Measurements from ENCODE around the gene EDN2.

The EDN2 gene

DNA sequence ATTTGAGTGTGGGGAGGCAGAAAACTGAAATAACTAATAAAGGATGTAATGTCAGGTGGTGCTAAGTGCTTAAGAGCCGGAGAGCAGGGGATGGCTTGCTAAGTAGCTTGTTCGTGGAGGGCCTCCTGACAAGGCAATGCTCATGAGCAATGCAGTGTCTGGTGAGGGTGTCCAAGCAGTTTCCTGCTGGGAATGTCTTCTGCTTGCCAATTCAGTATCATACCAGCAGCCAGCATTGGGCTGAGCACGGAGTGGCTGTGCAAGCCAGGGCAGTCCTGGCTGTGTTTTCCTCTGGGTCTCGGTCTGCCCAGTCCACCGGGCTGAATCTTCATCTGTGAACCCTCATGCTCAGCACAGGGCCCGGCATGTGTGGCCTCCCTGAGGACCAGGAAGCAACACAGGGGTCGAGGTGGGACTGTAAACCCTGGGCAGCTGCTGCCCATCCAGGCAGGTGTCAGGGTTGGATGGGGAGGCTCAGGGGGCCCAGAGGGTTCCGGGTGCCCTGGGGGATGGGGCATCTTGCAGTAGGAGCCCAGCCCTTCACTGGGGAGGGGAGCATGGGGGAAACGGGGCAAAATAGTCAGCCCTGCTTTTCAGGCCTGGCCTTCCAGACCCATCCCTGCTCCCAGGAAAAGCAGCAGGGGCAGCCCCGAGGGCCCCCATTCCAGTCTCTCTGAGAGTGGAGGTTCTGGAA lies 27.5 kb downstream of the EDN2 start:
- Mint-ChIP-seq H3K4me1 (no peaks in the 10 kb centered on the region), H3K36me3 (ENCODE audit: insufficient read depth) (no peaks in the 10 kb centered on the region), H3K27ac (ENCODE audit: low read depth) (no peak overlapping the region), H3K27me3 (no peaks in the 10 kb centered on the region), H3K4me3 (no peak overlapping the region), H3K9me3 (no peaks in the 10 kb centered on the region)
- ATAC-seq (replicated peaks; ENCODE audit: extremely low read depth, poor library complexity, severe bottlenecking) (no peak), DNase-seq (ENCODE audit: low spot score in 2 of 2) (no peak)

DNA sequence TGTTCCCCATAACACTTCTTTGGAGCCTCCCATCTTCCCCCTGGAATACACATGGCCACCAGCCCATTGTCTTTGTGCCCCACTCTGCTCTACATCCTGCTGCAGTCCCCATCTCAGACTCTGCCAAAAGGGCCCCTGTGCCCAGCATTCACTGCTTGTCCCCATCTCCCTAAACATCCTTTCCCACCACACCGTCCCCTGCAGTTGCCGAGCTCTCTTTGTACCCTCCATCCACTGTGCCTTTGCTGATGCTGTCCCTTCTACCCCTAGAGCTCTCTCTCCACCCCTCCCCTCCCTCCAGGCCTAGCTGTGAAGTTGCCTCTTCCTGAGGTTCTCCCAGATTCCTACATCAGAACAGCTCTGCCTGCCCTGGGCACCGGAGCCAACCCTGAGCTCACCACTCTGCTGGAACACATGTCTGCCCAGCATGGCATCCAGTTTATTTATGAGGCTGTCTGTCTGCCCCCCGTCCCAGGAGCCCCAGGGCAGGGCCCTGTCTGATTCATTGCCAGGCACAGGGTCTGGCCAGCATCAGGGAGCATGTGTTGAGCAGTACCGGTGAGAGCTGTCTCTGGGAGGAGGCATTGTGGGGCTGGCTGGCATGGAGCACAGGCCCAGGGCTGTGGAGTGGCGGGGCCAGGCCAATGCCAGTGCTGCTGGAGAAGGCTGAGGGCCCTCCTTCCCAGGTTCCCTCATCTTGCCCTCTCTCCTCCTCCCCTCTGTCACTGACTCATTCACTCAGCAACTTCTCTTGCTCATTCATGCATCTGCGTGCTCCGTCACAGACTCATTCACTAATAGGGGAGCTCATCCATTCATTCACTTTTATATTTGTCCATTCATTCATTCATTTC lies 28.8 kb downstream of the EDN2 start:
- Mint-ChIP-seq H3K36me3 (ENCODE audit: insufficient read depth) (no peaks in the 10 kb centered on the region), H3K27me3 (no peaks in the 10 kb centered on the region), H3K9me3 (no peaks in the 10 kb centered on the region), H3K4me1 (no peaks in the 10 kb centered on the region), H3K4me3 (no peak overlapping the region), H3K27ac (ENCODE audit: low read depth) (no peak overlapping the region)
- ATAC-seq (replicated peaks; ENCODE audit: extremely low read depth, poor library complexity, severe bottlenecking) (no peak), DNase-seq (ENCODE audit: low spot score in 2 of 2) (no peak)

DNA sequence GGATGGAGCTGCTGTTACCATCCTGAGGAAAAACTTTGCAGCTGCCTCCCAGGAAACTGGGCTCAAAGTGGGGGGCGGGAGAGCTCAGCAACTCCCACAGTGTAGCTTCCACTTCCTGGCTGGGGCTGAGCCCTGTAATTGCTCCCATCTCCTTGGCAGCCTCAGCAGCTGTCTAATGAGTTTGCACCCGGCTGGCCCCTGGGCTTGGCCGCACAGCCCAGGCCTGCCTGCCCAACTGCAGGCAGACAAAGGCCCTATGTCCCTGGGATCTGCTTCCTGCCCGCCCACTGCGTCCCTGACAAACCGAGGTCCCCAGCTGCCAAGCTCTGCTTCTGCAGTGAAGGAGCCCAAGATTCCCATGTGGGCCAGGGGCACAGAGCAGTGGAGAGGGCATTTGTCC lies 30.1 kb downstream of the EDN2 start:
- H3K27ac Mint-ChIP-seq (ENCODE audit: low read depth): no peak overlapping the region
- DNase-seq (ENCODE audit: low spot score in 2 of 2): no peak
- no peaks in the 10 kb centered on the region for H3K4me1 Mint-ChIP-seq

DNA sequence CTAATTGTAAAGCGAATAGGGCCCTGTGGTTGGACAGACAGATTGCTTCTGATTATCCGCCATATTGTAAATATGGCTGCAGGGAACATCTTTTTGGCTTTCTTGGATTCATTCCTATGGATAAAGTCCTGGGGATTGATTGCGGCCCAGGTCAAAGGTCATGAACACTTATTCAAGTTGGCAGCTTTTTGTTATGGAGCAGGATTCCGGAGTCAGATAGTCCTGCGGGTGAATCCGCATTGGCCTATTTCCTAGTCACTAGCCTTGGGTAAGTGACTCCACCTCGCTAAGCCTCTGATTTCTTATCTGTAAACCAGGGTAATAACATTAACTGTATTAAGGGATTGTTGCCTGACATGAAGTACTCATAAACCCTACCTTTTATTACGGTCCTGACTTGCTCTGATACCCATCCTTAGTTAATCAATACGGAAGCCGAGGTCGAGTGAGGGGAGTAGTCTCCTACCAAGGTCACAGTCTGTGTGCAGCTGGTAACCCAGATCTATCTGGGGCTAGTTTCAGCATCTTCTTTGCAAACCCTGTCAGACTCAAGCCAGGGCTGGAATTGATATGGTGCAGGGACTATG lies 31.7 kb downstream of the EDN2 start:
- Mint-ChIP-seq H3K4me3 (no peak overlapping the region), H3K27me3 (peaks cover 13% of the 10 kb centered on the region), H3K36me3 (ENCODE audit: insufficient read depth) (no peaks in the 10 kb centered on the region), H3K4me1 (no peaks in the 10 kb centered on the region), H3K27ac (ENCODE audit: low read depth) (no peak overlapping the region), H3K9me3 (no peaks in the 10 kb centered on the region)
- DNase-seq (ENCODE audit: low spot score in 2 of 2) (no peak), ATAC-seq (replicated peaks; ENCODE audit: extremely low read depth, poor library complexity, severe bottlenecking) (no peak)

More for the DNA sequence above, 30.1 kb downstream of the EDN2 start:
- ATAC-seq (replicated peaks; ENCODE audit: extremely low read depth, poor library complexity, severe bottlenecking): no peak
- Mint-ChIP-seq H3K9me3 (no peaks in the 10 kb centered on the region), H3K27me3 (no peaks in the 10 kb centered on the region), H3K4me3 (no peak overlapping the region), H3K36me3 (ENCODE audit: insufficient read depth) (no peaks in the 10 kb centered on the region)

DNA sequence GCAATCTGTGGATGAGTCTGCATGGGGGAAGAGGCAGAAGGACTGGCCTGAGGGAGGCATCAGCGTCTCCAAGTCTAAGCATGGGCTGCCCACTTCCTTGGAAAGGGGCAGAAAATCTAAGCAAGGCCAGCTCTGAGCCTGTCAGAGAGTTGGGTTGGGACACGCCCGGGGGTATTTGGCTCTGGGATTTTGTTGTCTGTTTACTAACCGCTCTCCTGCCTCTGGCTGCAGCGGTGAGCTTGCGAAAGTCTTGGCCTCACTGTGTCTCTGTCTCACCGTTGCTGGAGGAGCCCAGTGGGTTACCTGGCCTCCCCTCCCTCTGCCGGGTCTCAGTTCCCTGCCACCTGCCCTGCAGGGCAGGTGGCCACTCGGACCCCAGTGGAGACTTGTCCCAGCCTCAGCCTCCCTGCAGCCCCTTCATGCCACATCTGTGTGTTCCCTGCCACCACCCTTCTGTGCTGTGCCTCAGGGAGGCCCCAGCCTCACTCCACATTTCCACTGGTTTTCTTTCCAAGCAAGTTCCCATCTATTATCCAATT lies 33.7 kb downstream of the EDN2 start:
- ATAC-seq (replicated peaks; ENCODE audit: extremely low read depth, poor library complexity, severe bottlenecking): no peak
- peaks cover 22% of the 10 kb centered on the region for H3K27me3 Mint-ChIP-seq
- H3K27ac Mint-ChIP-seq (ENCODE audit: low read depth): no peak overlapping the region
- no peaks in the 10 kb centered on the region for H3K4me1 Mint-ChIP-seq
- no peaks in the 10 kb centered on the region for H3K9me3 Mint-ChIP-seq
- DNase-seq (ENCODE audit: low spot score in 2 of 2): no peak
- H3K4me3 Mint-ChIP-seq: no peak overlapping the region
- H3K36me3 Mint-ChIP-seq (ENCODE audit: insufficient read depth): no peaks in the 10 kb centered on the region

DNA sequence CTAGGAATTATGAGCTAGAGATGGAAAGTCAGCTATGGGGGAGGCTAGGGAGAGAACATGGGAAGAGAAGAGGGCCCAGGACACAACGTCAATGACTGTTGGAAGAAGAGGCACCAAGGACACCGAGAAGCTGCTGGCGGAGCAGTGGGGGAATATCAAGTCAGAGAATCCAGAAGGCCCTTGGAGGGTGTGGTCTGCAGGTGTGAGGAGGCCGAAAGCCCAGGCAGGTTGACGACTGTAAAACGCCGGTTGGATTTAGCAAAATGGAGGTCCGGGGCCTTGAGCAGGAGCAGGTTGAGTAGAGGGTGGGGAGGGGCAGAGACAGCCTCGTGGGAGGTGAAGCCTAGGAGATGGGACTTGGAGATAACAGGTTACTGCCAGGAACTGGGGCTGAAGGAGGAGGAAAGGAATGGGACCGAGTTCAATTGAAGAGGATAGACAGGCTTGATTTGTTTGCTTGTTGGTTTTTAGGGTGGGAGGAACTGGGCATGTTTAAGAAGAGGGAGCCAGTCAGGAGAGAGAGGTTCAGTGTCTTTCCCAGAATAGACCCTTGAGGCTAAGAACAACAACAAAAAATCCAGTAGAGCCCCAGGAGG lies 35.1 kb downstream of the EDN2 start:
- ATAC-seq (replicated peaks; ENCODE audit: extremely low read depth, poor library complexity, severe bottlenecking) (no peak), DNase-seq (ENCODE audit: low spot score in 2 of 2) (no peak)
- no peak overlapping the region for H3K4me3 Mint-ChIP-seq
- no peaks in the 10 kb centered on the region for H3K9me3 Mint-ChIP-seq
- no peaks in the 10 kb centered on the region for H3K36me3 Mint-ChIP-seq (ENCODE audit: insufficient read depth)
- peaks cover 22% of the 10 kb centered on the region for H3K27me3 Mint-ChIP-seq
- no peak overlapping the region for H3K27ac Mint-ChIP-seq (ENCODE audit: low read depth)
- H3K4me1 Mint-ChIP-seq: no peaks in the 10 kb centered on the region

DNA sequence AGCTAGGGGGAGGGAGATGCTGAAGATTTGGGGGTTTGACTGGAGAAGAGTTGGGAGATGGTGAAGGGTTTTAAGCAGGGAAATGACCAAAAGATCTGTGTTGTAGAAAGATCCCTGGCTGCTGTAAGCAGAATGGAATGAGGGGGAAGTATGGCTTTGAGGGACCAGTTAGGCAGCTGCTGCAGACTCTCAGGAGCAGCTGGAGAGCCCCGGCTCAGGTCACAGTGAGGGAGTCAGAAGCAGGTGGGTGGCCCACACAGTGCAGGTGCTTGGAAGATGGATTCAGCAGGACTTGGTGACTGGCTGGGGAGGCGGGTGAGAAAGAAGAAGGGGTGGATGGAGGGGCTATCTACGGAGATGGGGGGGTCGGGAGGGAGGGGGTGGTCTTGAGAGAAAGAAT lies 35.7 kb downstream of the EDN2 start:
- ATAC-seq (replicated peaks; ENCODE audit: extremely low read depth, poor library complexity, severe bottlenecking) (no peak), DNase-seq (ENCODE audit: low spot score in 2 of 2) (no peak)
- Mint-ChIP-seq H3K4me3 (no peak overlapping the region), H3K4me1 (no peaks in the 10 kb centered on the region), H3K27ac (ENCODE audit: low read depth) (no peak overlapping the region), H3K27me3 (peaks cover 22% of the 10 kb centered on the region), H3K9me3 (no peaks in the 10 kb centered on the region), H3K36me3 (ENCODE audit: insufficient read depth) (no peaks in the 10 kb centered on the region)

DNA sequence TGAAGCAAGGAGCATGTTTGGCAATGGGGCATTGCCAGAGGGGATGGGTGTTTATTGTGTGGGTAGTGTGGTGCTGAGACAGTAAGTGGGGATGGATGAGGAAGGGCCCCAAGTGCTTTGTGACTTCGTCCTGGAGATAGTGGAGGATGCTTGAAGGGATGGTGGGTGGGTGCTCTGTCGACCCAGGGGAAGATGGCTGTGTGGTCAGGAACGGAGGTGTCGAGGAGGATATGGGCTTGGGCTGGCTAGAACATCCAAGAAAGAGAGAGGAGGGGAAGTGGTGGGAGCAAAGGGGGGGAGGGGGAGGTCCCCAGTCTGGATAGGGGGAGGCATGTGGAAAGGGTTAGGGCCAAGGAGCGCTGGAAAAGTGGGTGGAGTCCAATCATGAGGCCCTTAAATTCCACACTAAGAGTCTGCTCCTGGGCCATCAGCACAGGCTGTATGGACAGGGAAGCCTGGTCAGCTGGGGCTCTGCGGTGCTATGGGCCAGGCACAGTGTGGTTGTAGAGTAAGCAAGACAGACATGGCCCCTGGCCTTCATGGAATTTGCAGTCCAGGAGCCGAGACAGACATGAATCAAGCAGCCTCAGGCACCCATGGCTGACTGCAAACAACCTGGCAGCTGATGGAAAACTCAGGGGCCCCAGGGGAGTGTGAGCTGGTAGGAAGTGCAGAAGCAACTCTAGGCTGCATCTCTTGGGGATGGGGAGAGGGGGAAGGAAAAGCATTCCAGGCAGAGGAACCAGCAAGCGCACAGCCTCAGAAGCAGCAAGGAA lies 36.3 kb downstream of the EDN2 start:
- no peaks in the 10 kb centered on the region for H3K4me1 Mint-ChIP-seq
- H3K4me3 Mint-ChIP-seq: no peak overlapping the region
- ATAC-seq (replicated peaks; ENCODE audit: extremely low read depth, poor library complexity, severe bottlenecking) (no peak), DNase-seq (ENCODE audit: low spot score in 2 of 2) (no peak)
- no peaks in the 10 kb centered on the region for H3K36me3 Mint-ChIP-seq (ENCODE audit: insufficient read depth)
- no peak overlapping the region for H3K27ac Mint-ChIP-seq (ENCODE audit: low read depth)
- H3K9me3 Mint-ChIP-seq: no peaks in the 10 kb centered on the region
- H3K27me3 Mint-ChIP-seq: peaks cover 22% of the 10 kb centered on the region

DNA sequence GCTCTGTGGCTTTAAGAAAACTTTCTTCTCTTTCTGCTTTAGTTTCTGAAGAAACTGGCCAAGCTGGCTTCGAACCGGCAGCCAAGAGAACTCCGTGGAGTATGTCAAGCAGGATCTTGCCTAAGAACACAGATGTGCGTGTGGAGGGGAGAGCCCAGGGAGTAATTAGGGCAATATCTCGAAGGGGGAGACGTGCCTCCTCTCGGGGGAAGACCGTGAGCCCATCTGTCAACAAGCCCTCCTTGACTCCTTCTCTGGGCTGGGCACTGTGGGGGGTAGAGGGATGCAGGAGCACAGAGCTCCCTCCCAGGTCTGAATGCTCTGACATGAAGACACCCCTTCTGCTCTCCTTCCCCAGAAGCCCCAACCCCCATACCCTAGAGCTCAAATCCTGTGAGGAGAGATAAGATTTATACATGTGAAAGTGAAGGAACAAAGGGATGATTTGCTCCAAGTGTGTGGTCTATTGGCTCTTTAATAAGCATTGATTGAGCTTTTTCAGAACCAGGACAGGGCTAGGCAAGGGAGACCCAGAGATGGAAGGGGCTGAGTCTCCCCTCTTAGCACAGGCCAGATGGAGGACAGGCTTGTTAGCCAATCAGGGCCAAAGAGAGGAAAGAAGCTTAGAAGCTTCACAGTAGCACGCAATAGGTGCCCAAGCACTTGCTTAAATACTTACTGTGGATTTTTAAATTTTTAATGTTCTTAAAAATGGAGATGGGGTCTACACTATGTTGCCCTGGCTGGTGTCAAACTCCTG lies 37.5 kb downstream of the EDN2 start:
- Mint-ChIP-seq H3K27ac (ENCODE audit: low read depth) (no peak overlapping the region), H3K9me3 (no peaks in the 10 kb centered on the region), H3K27me3 (peaks cover 22% of the 10 kb centered on the region), H3K4me1 (no peaks in the 10 kb centered on the region), H3K4me3 (no peak overlapping the region), H3K36me3 (ENCODE audit: insufficient read depth) (peaks cover 2% of the 10 kb centered on the region)
- no peak for ATAC-seq (replicated peaks; ENCODE audit: extremely low read depth, poor library complexity, severe bottlenecking)
- DNase-seq (ENCODE audit: low spot score in 2 of 2): no peak

DNA sequence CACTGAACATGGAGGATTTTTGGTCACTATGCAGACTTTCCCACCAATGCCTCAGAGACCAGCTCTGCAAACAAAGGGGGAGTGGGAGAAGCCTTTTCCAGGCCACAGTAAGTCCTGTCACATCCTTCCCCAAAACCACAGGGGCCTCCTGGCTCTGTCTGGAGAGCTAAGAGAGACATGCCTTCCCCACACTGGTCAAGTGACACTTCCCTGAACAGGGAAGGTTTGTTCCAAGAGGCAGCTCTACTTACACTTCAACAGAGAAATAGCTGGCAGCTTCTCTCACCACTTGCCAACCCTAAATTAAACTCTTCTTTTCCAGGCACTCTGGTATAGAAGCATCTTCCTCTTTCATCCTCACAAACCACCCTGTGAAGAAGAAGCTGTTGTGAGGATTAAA lies 39.7 kb downstream of the EDN2 start:
- H3K4me1 Mint-ChIP-seq: no peaks in the 10 kb centered on the region
- peaks cover 22% of the 10 kb centered on the region for H3K27me3 Mint-ChIP-seq
- ATAC-seq (replicated peaks; ENCODE audit: extremely low read depth, poor library complexity, severe bottlenecking) (no peak), DNase-seq (ENCODE audit: low spot score in 2 of 2) (no peak)
- H3K9me3 Mint-ChIP-seq: no peaks in the 10 kb centered on the region
- no peak overlapping the region for H3K4me3 Mint-ChIP-seq
- no peak overlapping the region for H3K27ac Mint-ChIP-seq (ENCODE audit: low read depth)
- H3K36me3 Mint-ChIP-seq (ENCODE audit: insufficient read depth): peaks cover 2% of the 10 kb centered on the region

DNA sequence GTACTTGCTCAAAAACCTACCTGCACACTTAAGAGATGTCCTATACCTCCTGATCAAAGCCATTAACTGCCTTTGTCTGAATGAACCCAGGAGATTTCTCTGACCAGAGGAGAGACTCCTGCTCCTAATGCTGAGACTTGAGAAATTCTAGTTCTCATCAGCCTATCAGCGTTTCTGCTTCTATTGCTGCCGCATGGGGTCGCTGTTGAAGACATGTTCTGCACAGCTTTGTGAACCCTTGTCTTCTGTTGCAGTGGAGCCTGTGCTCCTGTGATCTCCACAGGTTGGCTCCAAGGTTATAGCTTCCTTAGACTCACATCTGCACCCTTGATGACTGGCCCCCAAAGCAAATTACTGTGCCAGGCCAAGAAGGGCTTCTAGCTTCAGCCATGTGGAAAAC lies 40.2 kb downstream of the EDN2 start:
- Mint-ChIP-seq H3K9me3 (no peaks in the 10 kb centered on the region), H3K4me3 (no peak overlapping the region), H3K27ac (ENCODE audit: low read depth) (no peak overlapping the region)

More for the DNA sequence above, 40.2 kb downstream of the EDN2 start:
- ATAC-seq (replicated peaks; ENCODE audit: extremely low read depth, poor library complexity, severe bottlenecking) (no peak), DNase-seq (ENCODE audit: low spot score in 2 of 2) (no peak)
- Mint-ChIP-seq H3K4me1 (no peaks in the 10 kb centered on the region), H3K36me3 (ENCODE audit: insufficient read depth) (peaks cover 2% of the 10 kb centered on the region), H3K27me3 (peaks cover 22% of the 10 kb centered on the region)
